ENCODE results near the gene FAHD2A. TPM values are rescaled to one million over a fixed set of nuclear protein-coding genes. Genes with fewer than 3 reads are reported as not detected.

FAHD2A gene
- total and polyA plus RNA-seq, 2 of the 8 experiments (the other 6 are each of a cell fraction or from before 2014, with no cell fraction given): 24.2 to 26.7 TPM

DNA sequence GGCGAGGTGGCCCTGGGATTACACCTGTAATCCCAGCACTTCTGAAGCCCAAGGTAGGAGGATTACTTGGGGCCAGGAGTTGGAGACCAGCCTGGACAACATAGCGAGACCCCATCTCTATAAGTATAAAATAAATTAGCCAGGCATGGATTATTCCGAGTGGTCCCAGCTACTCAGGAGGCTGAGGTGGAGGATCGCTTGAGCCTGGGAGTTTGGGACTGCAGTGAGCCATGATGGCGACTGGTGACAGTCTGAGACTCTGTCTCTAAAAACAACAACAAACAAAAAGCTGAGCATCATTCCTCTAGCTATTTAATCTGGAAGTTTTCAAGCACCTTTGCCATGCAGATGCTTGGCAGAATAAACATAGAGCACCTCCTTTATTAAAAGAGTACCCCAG is 21.8 kb upstream of the FAHD2A start:
- Histone ChIP-seq H2AK5ac (ENCODE audit: low read depth, low read length) (no peak overlapping the region), H4K8ac (ENCODE audit: extremely low read depth, insufficient read depth, low read length) (no peak overlapping the region), H3K18ac (ENCODE audit: extremely low read depth, low read length) (no peak overlapping the region), H3K4me2 (ENCODE audit: insufficient read depth in 1 of 2, low read depth in 2 of 2, low read length in 2 of 2) (no peak overlapping the region), H2BK120ac (replicated peaks; ENCODE audit: low read depth, low read length) (no peak overlapping the region), H3K23me2 (ENCODE audit: low read depth, low read length) (no peaks in the 10 kb centered on the region), H2BK15ac (ENCODE audit: low read length) (no peak overlapping the region), H3K27me3 (replicated peaks in 1 of 4; ENCODE audit: control insufficient read depth in 3 of 4, extremely low read depth in 1 of 4, insufficient read depth in 3 of 4, low read length in 3 of 4) (no peaks in the 10 kb centered on the region; a peak in 1 of 7 replicates), H3K23ac (ENCODE audit: insufficient read length) (no peak overlapping the region), H2BK20ac (ENCODE audit: low read length) (no peak overlapping the region), H3K4me3 (ENCODE audit: extremely low read depth in 1 of 4, insufficient read depth in 2 of 4, low read depth in 3 of 4, low read length in 4 of 4) (no peak overlapping the region), H3K4ac (replicated peaks; ENCODE audit: insufficient read length, low read depth, low read length) (no peak overlapping the region), H3K9me3 (ENCODE audit: insufficient read depth in 2 of 2, low read depth in 1 of 2, low read length in 1 of 2) (peaks cover 51 to 91% of the 10 kb centered on the region in 2 experiments), H4K20me1 (replicated peaks in 1 of 2; ENCODE audit: control insufficient read depth in 1 of 2, insufficient read depth in 2 of 2, low read length in 2 of 2) (no peaks in the 10 kb centered on the region), H3K79me1 (ENCODE audit: low read depth, low read length) (no peaks in the 10 kb centered on the region), H3K27ac (ENCODE audit: low read depth, low read length) (no peak overlapping the region), H3K56ac (replicated peaks; ENCODE audit: insufficient read length, low read depth, low read length) (no peak overlapping the region), H4K91ac (replicated peaks; ENCODE audit: insufficient read length, low read length) (no peak overlapping the region), H3K4me1 (replicated peaks in 1 of 4; ENCODE audit: control insufficient read depth in 3 of 4, insufficient read depth in 4 of 4, low read length in 3 of 4) (peaks cover 0 to 2% (median 0%) of the 10 kb centered on the region in 4 experiments; a peak in 1 of 7 replicates), H3K9ac (replicated peaks in 1 of 4; ENCODE audit: extremely low read depth in 1 of 4, low read depth in 3 of 4, low read length in 3 of 4) (no peak overlapping the region), H3K36me3 (ENCODE audit: control insufficient read depth in 2 of 4, insufficient read depth in 4 of 4, low read length in 3 of 4) (no peaks in the 10 kb centered on the region), H3K79me2 (ENCODE audit: control insufficient read depth in 1 of 2, insufficient read depth in 2 of 2, low read length in 2 of 2) (no peaks in the 10 kb centered on the region), H2BK5ac (ENCODE audit: low read depth, low read length) (no peak overlapping the region), H2AFZ (ENCODE audit: low read length) (no peak overlapping the region), H4K5ac (ENCODE audit: insufficient read length, low read depth, low read length) (no peak overlapping the region), H2BK12ac (ENCODE audit: low read depth, low read length) (no peak overlapping the region), H3K14ac (ENCODE audit: insufficient read length) (no peak overlapping the region)
- DNase-seq (ENCODE audit: low read depth in 1 of 2, low spot score in 2 of 2) (no peak), FAIRE-seq (no peak)
- ChIA-PET CTCF (ENCODE audit: partially characterized antibody) (interaction anchor here (2.0 kb wide), 1 partner anchor 13 kb away, joined by 4 read pairs; no protein-coding TSS in a partner anchor), POLR2A (ENCODE audit: partially characterized antibody) (interaction anchor here (0.6 kb wide), 1 partner anchor 28 kb away, joined by 3 read pairs; no protein-coding TSS in a partner anchor)
- WGBS, 2 experiments (ENCODE audit: extremely low coverage in 1 of 2, insufficient coverage in 1 of 2, insufficient read length in 1 of 2, insufficient replicate concordance in 2 of 2, low coverage in 1 of 2, low lambda C conversion rate in 2 of 2, missing lambda C conversion rate in 1 of 2): 78% methylated on average over 5 of the region's 5 CpGs; no CpG with 5 or more reads in 1 of the 2 experiments
- TF ChIP-seq RXRA (IDR thresholded peaks at IDR 0.05; ENCODE audit: insufficient read depth, low read depth, low read length) (no peak), EP300 (IDR thresholded peaks at IDR 0.05; ENCODE audit: borderline replicate concordance in 1 of 2, low read depth in 2 of 2, low read length in 2 of 2) (no peak), SIX5 (IDR thresholded peaks at IDR 0.05; ENCODE audit: low read depth, low read length) (no peak), MAX (IDR thresholded peaks at IDR 0.05) (no peak), RBBP5 (IDR thresholded peaks at IDR 0.05; ENCODE audit: borderline replicate concordance, low read depth, low read length) (no peak), SIRT6 (IDR thresholded peaks at IDR 0.05; ENCODE audit: low read length) (no peak), EZH2 (IDR thresholded peaks at IDR 0.05; ENCODE audit: low read depth, low read length, severe bottlenecking) (no peak), KDM4A (IDR thresholded peaks at IDR 0.05; ENCODE audit: low read depth, low read length, severe bottlenecking) (no peak), CHD1 (IDR thresholded peaks at IDR 0.05; ENCODE audit: low read depth, low read length) (no peak), ZNF274 (IDR thresholded peaks at IDR 0.05; ENCODE audit: borderline replicate concordance, extremely low read depth, low read length) (no peak), CBX5 (IDR thresholded peaks at IDR 0.05; ENCODE audit: low read depth, low read length) (no peak)
- TF ChIP-seq, protein P1, sequence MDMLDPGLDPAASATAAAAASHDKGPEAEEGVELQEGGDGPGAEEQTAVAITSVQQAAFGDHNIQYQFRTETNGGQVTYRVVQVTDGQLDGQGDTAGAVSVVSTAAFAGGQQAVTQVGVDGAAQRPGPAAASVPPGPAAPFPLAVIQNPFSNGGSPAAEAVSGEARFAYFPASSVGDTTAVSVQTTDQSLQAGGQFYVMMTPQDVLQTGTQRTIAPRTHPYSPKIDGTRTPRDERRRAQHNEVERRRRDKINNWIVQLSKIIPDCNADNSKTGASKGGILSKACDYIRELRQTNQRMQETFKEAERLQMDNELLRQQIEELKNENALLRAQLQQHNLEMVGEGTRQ (IDR thresholded peaks at IDR 0.05; ENCODE audit: low read length): no peak
